ACC112 (cell line): Measurements from ENCODE around the gene LRIT2.

Source experiments
- H2AFZ ChIP-seq: fragments of 200-600 bp; sonication (generic); one replicate; pipeline ENCODE4 v1.6.0; 2017; ENCODE audit warnings: antibody characterized with exemption, low read length; ENCODE audit not compliant: unreplicated experiment
- H3K27ac ChIP-seq: fragments of 200-600 bp; sonication (generic); 2 replicates; pipeline ENCODE4 v1.5.1; 2014; ENCODE audit warnings: low read depth, mild to moderate bottlenecking, antibody characterized with exemption, low read length, moderate library complexity
- H3K27me3 ChIP-seq: fragments of 200-600 bp; sonication (generic); 2 replicates; pipeline ENCODE4 v1.6.1; 2014; ENCODE audit warnings: mild to moderate bottlenecking, antibody characterized with exemption, low read length, moderate library complexity, mixed read lengths; ENCODE audit not compliant: insufficient read depth
- H3K36me3 ChIP-seq: fragments of 200-600 bp; sonication (generic); 2 replicates; pipeline ENCODE4 v1.6.1; 2016; ENCODE audit warnings: mild to moderate bottlenecking, antibody characterized with exemption, low read length, moderate library complexity, mixed read lengths; ENCODE audit not compliant: insufficient read depth
- H3K4me1 ChIP-seq: fragments of 200-600 bp; sonication (generic); one replicate; pipeline ENCODE4 v1.6.1; 2016; ENCODE audit warnings: low read length, mixed read lengths; ENCODE audit not compliant: insufficient read depth, unreplicated experiment, control insufficient read depth
- H3K4me3 ChIP-seq: fragments of 200-600 bp; sonication (generic); 2 replicates; pipeline ENCODE4 v1.5.1; 2014; ENCODE audit warnings: mild to moderate bottlenecking, low read depth, low read length
- H3K79me2 ChIP-seq: fragments of 200-600 bp; sonication (generic); one replicate; pipeline ENCODE4 v1.6.0; 2016; ENCODE audit warnings: low read length; ENCODE audit not compliant: control insufficient read depth, unreplicated experiment, insufficient read depth

LRIT2 gene

DNA sequence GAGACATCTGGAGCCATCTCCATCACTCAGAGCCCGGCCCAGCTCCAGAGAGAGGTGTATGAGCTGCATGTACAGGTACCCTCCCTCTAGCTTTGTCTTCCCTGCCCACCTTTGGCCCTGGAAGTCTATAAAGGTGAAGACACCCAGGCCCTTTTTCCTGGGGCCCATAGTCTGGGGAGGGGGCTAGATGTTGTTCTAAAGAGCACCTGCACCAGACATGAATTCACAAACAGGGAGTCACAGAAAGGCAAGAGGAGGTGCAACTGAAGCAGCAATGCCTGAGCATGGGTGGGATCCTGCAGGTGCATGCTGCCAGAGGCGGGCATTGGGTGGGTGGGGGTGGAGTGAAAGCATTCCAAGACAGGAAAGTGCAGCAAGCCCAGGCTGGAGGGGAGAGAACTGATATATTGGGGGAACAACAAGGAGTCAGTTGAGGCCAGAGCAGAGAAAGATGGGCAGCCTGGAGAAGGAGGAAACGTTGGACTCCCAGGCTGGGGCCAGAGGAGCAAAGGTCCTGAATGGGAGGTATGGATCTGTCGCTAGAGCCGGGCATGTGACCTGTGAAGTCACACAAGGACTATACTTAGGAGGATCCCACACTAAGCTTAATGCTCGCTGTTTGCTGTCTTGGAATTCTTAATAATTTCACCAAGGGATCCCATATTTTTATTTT is 19.4 kb downstream of the LRIT2 start:
- Histone ChIP-seq H3K4me1 (no peaks in the 10 kb centered on the region), H3K79me2 (no peaks in the 10 kb centered on the region), H3K36me3 (no peaks in the 10 kb centered on the region), H2AFZ (no peak overlapping the region), H3K27me3 (peaks cover 49% of the 10 kb centered on the region), H3K27ac (no peak overlapping the region), H3K4me3 (no peak overlapping the region)

DNA sequence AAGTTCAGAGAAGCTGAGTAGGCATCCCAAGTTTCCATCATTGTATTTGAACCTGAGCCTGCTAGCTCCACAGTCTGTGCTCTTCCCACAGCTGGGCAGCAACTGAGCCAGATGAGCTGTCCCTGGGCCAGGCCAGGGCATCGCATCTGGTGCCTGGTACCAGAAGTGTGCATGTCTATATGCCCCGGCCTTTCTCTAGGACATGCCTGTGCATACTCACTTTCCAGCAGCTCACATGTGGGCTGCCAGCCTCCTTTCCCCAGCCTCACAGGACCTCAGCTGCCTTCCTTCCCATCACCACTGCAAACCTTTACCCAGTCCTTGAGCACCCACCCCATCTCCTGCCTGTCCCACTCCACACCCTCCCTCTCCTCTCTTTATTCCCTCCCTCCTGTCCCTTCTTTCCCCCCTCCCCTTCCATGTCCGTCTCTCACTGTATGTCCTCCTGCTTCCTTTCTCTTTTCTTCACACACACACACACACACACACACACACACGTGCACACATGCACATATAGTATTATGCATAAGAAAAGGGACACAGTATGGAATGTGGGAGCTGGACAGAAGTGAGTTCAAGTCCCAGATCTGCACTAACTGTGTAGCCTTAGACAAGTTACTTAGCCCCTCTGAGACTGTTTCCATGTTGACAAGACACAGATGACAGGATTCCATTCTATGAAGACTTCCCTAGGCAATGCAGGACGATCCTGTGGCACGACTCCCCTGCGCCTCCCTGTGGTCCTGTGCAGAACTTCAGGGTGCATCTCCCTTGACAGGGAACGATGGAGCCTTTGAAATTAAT is 20.1 kb downstream of the LRIT2 start:
- Histone ChIP-seq H3K36me3 (no peaks in the 10 kb centered on the region), H2AFZ (no peak overlapping the region), H3K27ac (no peak overlapping the region), H3K4me3 (no peak overlapping the region), H3K27me3 (peaks cover 49% of the 10 kb centered on the region), H3K79me2 (no peaks in the 10 kb centered on the region), H3K4me1 (no peaks in the 10 kb centered on the region)

DNA sequence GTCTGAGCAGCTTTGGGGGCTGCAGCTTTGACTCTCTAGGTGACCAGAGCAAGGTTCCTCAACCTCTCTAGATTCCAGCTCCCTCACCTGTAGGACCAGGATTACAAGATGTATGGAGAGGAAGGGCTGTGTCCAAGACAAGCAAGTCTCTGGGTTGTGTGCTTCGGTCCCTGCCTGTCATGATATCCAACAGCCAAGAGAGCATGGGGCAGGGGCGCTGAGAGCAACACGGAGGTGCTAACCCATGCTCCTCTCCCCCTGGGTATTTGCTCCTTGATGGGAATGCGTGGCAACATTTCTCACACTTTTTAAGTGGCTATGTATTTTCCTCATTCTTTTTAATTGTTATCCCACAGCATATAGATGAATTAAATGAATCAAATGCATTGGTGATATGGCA is 20.7 kb downstream of the LRIT2 start:
- H3K4me3 ChIP-seq, result no peak overlapping the region
- H2AFZ ChIP-seq, result no peak overlapping the region
- no peaks in the 10 kb centered on the region for H3K4me1 ChIP-seq
- H3K27ac ChIP-seq, result no peak overlapping the region
- H3K36me3 ChIP-seq, result no peaks in the 10 kb centered on the region
- peaks cover 47% of the 10 kb centered on the region for H3K27me3 ChIP-seq
- H3K79me2 ChIP-seq, result no peaks in the 10 kb centered on the region

DNA sequence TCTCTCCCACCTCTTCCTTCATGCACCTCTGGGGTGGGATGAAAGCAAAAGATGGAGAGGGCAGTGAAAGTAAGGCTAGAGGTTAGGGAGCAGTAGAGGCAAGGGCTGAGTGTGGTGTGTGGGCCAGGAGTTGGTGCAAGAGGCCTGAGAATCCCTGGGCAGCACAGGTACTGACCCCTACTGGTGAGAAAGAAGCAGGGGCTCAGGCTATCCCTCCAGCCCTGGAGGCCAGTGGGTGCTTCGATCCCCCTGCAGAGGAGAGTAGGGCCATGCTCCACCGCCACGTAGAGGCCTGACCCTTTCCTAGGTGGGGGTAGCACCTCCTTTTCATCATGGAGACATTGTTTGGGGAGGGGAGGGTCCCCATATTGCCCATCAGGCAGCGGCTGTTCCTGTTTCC is 21.2 kb downstream of the LRIT2 start:
- H2AFZ ChIP-seq, result no peak overlapping the region
- H3K79me2 ChIP-seq, result no peaks in the 10 kb centered on the region
- H3K4me1 ChIP-seq, result no peaks in the 10 kb centered on the region
- no peaks in the 10 kb centered on the region for H3K36me3 ChIP-seq
- H3K27ac ChIP-seq, result no peak overlapping the region
- H3K27me3 ChIP-seq, result peaks cover 48% of the 10 kb centered on the region
- H3K4me3 ChIP-seq, result no peak overlapping the region

DNA sequence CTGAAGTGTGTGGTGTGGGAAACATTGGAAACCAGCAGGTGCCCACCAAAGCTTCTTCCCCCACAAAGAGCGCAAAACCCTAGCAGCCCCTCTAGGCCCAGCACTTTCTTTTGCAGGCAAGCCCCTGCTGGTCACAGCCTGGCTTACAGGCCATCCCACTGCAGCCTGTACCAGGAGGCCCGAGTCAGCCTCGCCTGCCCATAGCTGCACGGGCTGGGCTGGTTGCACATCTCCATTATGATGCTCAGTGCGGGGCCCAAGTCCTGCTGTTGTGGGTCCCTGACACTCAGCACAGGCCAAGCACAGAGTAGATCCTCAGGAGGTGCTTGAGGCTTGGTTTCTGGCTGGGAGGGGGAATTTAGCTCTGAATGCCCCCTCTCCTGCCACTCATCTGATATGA is 23.0 kb downstream of the LRIT2 start:
- Histone ChIP-seq H3K27me3 (peaks cover 49% of the 10 kb centered on the region), H3K79me2 (no peaks in the 10 kb centered on the region), H3K4me1 (no peaks in the 10 kb centered on the region), H3K27ac (no peak overlapping the region), H3K4me3 (no peak overlapping the region), H3K36me3 (no peaks in the 10 kb centered on the region), H2AFZ (no peak overlapping the region)

DNA sequence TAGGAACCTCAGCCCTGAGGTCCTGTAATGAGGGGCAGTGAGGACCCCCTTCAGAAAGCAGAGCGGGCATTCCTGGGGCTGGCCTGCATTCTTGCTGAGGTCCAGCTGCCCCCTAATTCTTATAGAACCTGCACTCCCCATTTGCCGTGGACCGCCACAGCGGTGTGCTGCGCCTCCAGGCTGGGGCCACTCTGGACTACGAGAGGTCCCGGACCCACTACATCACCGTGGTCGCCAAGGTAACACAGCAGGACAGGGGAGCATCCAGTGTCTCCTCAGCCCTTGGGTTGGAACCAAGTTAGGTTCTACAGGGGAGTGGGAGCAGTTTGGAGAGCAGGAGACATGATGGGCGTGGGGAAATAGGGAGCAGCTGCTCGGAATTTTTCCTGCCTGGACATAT is 23.7 kb downstream of the LRIT2 start:
- no peaks in the 10 kb centered on the region for H3K79me2 ChIP-seq

DNA sequence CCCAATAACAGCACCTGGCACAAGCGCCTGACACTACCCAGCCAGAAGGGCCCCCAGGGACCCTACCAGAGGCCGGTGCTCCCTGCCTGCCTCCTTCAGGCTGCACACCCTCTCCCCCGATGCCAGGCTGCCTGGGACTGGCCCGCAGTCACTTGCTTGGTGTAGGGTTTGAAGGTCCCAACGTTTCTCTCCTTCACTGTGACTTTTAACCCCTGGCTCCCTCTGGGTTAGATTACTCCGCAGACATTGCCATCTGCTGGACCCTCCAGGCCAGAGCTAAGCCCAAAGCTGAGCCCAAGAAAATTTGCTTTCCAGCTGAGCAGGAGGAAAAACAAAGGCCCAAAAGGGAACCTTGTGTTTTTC is 24.1 kb downstream of the LRIT2 start:
- peaks cover 49% of the 10 kb centered on the region for H3K27me3 ChIP-seq
- no peak overlapping the region for H3K4me3 ChIP-seq
- no peaks in the 10 kb centered on the region for H3K79me2 ChIP-seq
- H3K4me1 ChIP-seq, result no peaks in the 10 kb centered on the region
- no peaks in the 10 kb centered on the region for H3K36me3 ChIP-seq
- no peak overlapping the region for H3K27ac ChIP-seq
- H2AFZ ChIP-seq, result no peak overlapping the region

More for the DNA sequence above, 23.7 kb downstream of the LRIT2 start:
- Histone ChIP-seq H3K27ac (no peak overlapping the region), H3K27me3 (peaks cover 49% of the 10 kb centered on the region), H3K4me3 (no peak overlapping the region), H3K36me3 (no peaks in the 10 kb centered on the region), H2AFZ (no peak overlapping the region), H3K4me1 (no peaks in the 10 kb centered on the region)

DNA sequence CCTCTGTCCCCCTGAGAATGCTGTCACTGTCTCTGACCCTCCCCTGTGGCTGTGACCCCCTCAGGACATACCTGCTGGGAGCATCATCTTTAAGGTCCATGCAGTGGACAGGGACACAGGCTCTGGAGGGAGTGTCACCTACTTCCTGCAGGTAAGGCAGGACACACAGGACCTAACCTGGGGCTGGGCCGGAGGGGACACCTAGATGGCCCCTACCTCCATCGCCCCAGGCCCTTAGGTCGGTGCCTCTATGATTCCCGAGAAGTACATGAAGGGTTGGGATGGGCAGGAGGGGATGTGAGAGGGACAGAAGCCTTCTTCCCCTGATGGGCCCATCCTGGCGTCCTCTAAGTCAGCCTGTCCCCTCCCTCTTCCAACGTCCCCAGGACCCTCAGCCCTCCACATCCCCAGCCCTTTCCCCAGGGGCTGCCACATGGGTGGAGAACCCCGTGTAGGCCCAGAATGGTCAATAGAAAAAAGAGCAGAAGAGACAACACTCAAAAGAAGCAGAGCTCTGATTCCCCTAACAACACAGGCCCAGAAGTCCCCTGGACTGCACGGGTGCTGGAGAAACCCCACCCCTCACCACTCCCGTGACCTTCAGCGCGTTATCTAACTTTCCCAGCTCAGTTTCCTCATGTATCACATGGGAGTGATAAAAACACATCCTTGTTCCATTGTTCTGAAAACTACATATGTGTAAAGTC is 24.7 kb downstream of the LRIT2 start:
- Histone ChIP-seq H3K4me3 (no peak overlapping the region), H3K36me3 (no peaks in the 10 kb centered on the region), H2AFZ (no peak overlapping the region), H3K4me1 (no peaks in the 10 kb centered on the region), H3K27me3 (peaks cover 54% of the 10 kb centered on the region), H3K79me2 (no peaks in the 10 kb centered on the region), H3K27ac (no peak overlapping the region)

DNA sequence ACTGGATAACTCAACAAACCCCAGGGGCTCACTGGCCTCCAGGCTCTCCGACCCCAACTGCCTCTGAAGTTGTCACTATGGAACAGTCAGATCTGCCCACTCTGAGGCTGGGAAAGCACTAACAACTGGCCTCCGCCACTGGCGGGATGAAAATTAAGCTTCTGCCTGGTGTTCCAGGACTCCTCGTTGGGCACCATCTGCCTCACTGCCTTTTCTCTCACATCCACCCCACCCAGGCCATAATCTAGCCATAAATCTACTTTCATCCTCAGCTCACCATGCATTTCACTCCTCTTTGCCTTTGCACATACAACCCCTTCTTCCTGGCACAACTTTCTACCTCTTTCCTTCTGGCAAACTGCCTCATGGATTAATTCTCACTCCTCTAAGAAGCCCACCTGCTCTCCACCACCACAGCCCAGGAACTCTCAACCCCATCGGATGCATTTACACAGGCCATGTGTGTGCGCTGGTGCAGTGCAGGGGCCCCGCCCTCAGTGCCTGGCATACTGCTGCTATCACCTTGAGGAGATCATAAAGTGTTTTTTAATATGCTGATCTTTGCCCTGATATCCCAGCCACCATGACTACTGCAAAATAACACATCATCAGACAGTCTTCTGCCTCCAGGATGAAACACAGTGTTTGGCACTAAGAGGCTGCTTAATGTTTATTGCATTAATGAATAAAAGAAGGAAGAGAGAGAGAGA is 27.0 kb downstream of the LRIT2 start:
- no peaks in the 10 kb centered on the region for H3K4me1 ChIP-seq
- H3K27me3 ChIP-seq, result peaks cover 77% of the 10 kb centered on the region
- H3K4me3 ChIP-seq, result no peak overlapping the region
- no peak overlapping the region for H2AFZ ChIP-seq
- no peaks in the 10 kb centered on the region for H3K79me2 ChIP-seq
- H3K27ac ChIP-seq, result no peak overlapping the region
- no peaks in the 10 kb centered on the region for H3K36me3 ChIP-seq

DNA sequence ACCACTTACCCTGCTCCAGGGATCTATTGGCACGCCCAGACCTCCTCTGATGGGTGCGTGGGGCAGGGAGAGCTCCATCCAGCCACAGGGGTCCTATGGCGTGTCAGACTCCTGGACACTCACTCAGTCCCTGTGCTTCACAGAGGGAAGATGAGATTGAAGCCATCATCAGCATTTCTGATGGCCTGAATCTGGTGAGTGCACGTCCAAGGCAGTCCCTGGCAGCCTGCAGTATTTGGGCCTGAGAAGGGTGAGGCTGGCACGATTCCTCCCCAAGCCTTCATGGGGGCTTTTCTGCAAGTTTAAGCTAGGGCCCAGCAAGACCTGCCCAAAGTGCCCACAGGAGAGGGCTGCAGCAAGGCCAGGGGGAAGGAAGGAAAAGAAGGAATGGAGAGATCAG is 27.7 kb downstream of the LRIT2 start:
- Histone ChIP-seq H2AFZ (no peak overlapping the region), H3K27ac (no peak overlapping the region), H3K4me1 (no peaks in the 10 kb centered on the region), H3K79me2 (no peaks in the 10 kb centered on the region), H3K36me3 (no peaks in the 10 kb centered on the region), H3K27me3 (peaks cover 84% of the 10 kb centered on the region), H3K4me3 (no peak overlapping the region)
